MM.1S (cell line): ENCODE results near the gene VTA1.

Experiments used
- DNase-seq: peaks from one replicate; pipeline ENCODE4 v3.0.0-alpha.2; 2015
- H2AFZ ChIP-seq: fragments of 300-600 bp; sonication (generic); 2 replicates; pipeline ENCODE4 v1.6.0; 2016; ENCODE audit warnings: antibody characterized with exemption, low read length
- H3F3A ChIP-seq: fragments of 300-600 bp; sonication (generic); 2 replicates; pipeline ENCODE4 v1.6.1; 2016; ENCODE audit warnings: mild to moderate bottlenecking, antibody characterized with exemption, low read length, moderate library complexity, mixed read lengths; ENCODE audit not compliant: insufficient read depth
- H3K27ac ChIP-seq: fragments of 300-600 bp; sonication (generic); 2 replicates; pipeline ENCODE4 v1.5.1; 2016; ENCODE audit warnings: mild to moderate bottlenecking, low read length
- H3K27me3 ChIP-seq: fragments of 300-600 bp; sonication (generic); replicated peaks from 2 replicates; pipeline ENCODE4 v1.6.0; 2016; ENCODE audit warnings: low read length; ENCODE audit not compliant: insufficient read depth
- H3K36me3 ChIP-seq: fragments of 300-600 bp; sonication (generic); replicated peaks from 2 replicates; pipeline ENCODE4 v1.6.1; 2016; ENCODE audit warnings: mild to moderate bottlenecking, low read length, mixed read lengths; ENCODE audit not compliant: insufficient read depth
- H3K4me1 ChIP-seq: fragments of 300-600 bp; sonication (generic); 2 replicates; pipeline ENCODE4 v1.6.1; 2016; ENCODE audit warnings: low read length, mixed read lengths
- H3K4me2 ChIP-seq: fragments of 300-600 bp; sonication (generic); 2 replicates; pipeline ENCODE4 v1.6.0; 2016; ENCODE audit warnings: low read depth, low read length
- H3K4me3 ChIP-seq: fragments of 300-600 bp; sonication (generic); 2 replicates; pipeline ENCODE4 v1.5.1; 2016; ENCODE audit warnings: low read length, mixed read lengths
- H3K79me2 ChIP-seq: fragments of 300-600 bp; sonication (generic); 2 replicates; pipeline ENCODE4 v1.6.1; 2016; ENCODE audit warnings: mixed run types, low read length, mixed read lengths
- H3K9ac ChIP-seq: fragments of 300-600 bp; sonication (generic); 2 replicates; pipeline ENCODE4 v1.6.1; 2016; ENCODE audit warnings: low read length, mixed read lengths
- H3K9me2 ChIP-seq: fragments of 300-600 bp; sonication (generic); replicated peaks from 2 replicates; pipeline ENCODE4 v1.6.1; 2016; ENCODE audit warnings: mild to moderate bottlenecking, low read length, mixed read lengths; ENCODE audit not compliant: insufficient read depth
- H3K9me3 ChIP-seq: fragments of 300-600 bp; sonication (generic); replicated peaks from 2 replicates; pipeline ENCODE4 v1.6.1; 2016; ENCODE audit warnings: mild to moderate bottlenecking, low read length, mixed read lengths; ENCODE audit not compliant: insufficient read depth
- H4K20me1 ChIP-seq: fragments of 300-600 bp; sonication (generic); 2 replicates; pipeline ENCODE4 v1.6.1; 2016; ENCODE audit warnings: mild to moderate bottlenecking, low read length, moderate library complexity, mixed read lengths; ENCODE audit not compliant: insufficient read depth
- EZH2 ChIP-seq: fragments of 300-600 bp; sonication (generic); optimal IDR thresholded peaks from 2 replicates; pipeline ENCODE3; 2017; ENCODE audit warnings: low read depth, mild to moderate bottlenecking, antibody characterized with exemption, low read length, mixed read lengths
- EZH2phosphoT487 ChIP-seq: fragments of 300-600 bp; sonication (generic); IDR thresholded peaks from 2 replicates; pipeline ENCODE4 v1.6.1; 2018; ENCODE audit warnings: antibody characterized with exemption, low read length
- TF ChIP-seq, protein P1 (sequence below): fragments of 300-600 bp; sonication (generic); IDR thresholded peaks from 2 replicates; pipeline ENCODE4 v1.5.1; 2016; ENCODE audit warnings: antibody characterized with exemption, low read length, mixed read lengths

The VTA1 gene

DNA sequence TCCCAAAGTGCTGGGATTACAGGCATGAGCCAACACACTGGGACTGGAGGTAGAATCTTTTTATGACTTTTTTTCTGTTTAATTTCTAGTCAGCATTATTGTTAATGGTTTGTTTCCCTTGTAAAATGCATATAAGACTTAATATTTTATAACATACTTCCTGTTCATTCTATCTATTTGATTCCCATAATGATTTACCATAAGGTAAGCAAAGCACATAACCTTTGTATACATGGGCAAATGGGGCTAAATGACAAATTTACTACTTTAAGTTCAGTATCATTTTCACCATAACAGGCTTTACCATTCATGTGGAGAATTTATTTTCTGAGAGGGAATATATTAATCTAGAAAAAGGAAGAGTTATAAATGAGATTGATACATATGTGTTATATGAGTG, 24.3 kb downstream of the VTA1 start:
- Histone ChIP-seq H3K79me2 (peaks cover under 1% of the 10 kb centered on the region; the same call in 1 of the 2 replicates), H3K9ac (no peak overlapping the region), H3K9me3 (no peaks in the 10 kb centered on the region), H3K27me3 (no peaks in the 10 kb centered on the region), H3K4me1 (no peaks in the 10 kb centered on the region), H4K20me1 (no peaks in the 10 kb centered on the region), H3K9me2 (no peaks in the 10 kb centered on the region), H3K4me3 (no peak overlapping the region), H3K36me3 (no peaks in the 10 kb centered on the region; the same call in 1 of the 2 replicates), H3F3A (no peaks in the 10 kb centered on the region), H3K4me2 (no peak overlapping the region), H2AFZ (no peak overlapping the region), H3K27ac (no peak overlapping the region)
- TF ChIP-seq, protein P1, sequence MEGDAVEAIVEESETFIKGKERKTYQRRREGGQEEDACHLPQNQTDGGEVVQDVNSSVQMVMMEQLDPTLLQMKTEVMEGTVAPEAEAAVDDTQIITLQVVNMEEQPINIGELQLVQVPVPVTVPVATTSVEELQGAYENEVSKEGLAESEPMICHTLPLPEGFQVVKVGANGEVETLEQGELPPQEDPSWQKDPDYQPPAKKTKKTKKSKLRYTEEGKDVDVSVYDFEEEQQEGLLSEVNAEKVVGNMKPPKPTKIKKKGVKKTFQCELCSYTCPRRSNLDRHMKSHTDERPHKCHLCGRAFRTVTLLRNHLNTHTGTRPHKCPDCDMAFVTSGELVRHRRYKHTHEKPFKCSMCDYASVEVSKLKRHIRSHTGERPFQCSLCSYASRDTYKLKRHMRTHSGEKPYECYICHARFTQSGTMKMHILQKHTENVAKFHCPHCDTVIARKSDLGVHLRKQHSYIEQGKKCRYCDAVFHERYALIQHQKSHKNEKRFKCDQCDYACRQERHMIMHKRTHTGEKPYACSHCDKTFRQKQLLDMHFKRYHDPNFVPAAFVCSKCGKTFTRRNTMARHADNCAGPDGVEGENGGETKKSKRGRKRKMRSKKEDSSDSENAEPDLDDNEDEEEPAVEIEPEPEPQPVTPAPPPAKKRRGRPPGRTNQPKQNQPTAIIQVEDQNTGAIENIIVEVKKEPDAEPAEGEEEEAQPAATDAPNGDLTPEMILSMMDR, result no peak
- TF ChIP-seq EZH2 (no peak), EZH2phosphoT487 (no peak)
- DNase-seq, result no peak

DNA sequence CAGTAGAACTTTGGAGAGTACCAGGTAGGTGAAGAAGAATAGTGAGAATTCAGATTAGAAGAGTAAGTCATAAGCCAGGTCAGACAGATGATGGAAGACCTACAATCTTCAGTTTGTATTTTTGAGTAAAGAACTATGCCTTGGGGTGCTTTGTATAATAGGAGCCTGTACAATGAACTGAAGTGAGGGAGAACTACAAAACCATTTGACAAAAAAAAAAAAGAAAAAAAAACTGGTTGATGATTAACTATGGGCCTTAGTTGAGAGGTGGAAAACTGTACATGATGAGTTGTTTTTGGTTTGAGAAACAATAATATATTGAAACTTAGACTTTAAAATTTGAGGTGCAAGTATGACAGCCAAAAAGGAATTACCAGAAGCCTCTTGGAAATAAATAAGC, 25.7 kb downstream of the VTA1 start:
- no peak overlapping the region for H3K9ac ChIP-seq
- H3K9me2 ChIP-seq, result no peaks in the 10 kb centered on the region
- H3K27me3 ChIP-seq, result no peaks in the 10 kb centered on the region
- H4K20me1 ChIP-seq, result no peaks in the 10 kb centered on the region
- no peak overlapping the region for H2AFZ ChIP-seq
- TF ChIP-seq, protein P1, result no peak
- TF ChIP-seq EZH2 (no peak), EZH2phosphoT487 (no peak)
- H3F3A ChIP-seq, result no peaks in the 10 kb centered on the region
- no peak for DNase-seq
- no peaks in the 10 kb centered on the region for H3K79me2 ChIP-seq
- H3K4me3 ChIP-seq, result no peak overlapping the region
- peaks cover 2% of the 10 kb centered on the region for H3K36me3 ChIP-seq
- H3K4me2 ChIP-seq, result no peak overlapping the region
- H3K27ac ChIP-seq, result no peak overlapping the region
- no peaks in the 10 kb centered on the region for H3K4me1 ChIP-seq
- H3K9me3 ChIP-seq, result no peaks in the 10 kb centered on the region

DNA sequence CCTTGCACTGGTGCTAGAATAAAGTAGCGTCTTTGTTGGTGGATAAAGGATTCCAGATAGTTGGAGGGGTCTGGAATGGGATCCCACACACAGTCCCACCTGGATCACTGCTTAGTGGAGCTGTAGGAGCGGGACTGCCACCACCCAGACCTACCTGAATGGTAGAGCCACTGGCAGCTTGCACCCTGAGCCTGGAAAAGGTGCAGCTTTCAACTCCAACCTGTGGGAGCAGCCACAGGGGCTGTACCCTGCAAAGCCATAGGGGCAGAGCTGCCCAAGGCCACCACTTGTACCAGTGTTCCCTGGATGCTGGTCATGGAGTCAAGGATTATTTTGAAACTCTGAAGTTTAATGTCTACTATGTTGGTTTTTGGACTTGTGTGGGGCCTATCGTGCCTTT, 26.9 kb downstream of the VTA1 start:
- Histone ChIP-seq H3K4me1 (no peaks in the 10 kb centered on the region), H3K27me3 (no peaks in the 10 kb centered on the region), H3K9me2 (no peaks in the 10 kb centered on the region), H3K9ac (no peak overlapping the region), H3K36me3 (peaks cover 2% of the 10 kb centered on the region), H3F3A (no peaks in the 10 kb centered on the region), H3K4me2 (no peak overlapping the region), H2AFZ (no peak overlapping the region), H4K20me1 (no peaks in the 10 kb centered on the region), H3K9me3 (no peaks in the 10 kb centered on the region), H3K79me2 (no peaks in the 10 kb centered on the region), H3K4me3 (no peak overlapping the region), H3K27ac (no peak overlapping the region)
- TF ChIP-seq EZH2, result no peak
- TF ChIP-seq, protein P1, result no peak
- no peak for TF ChIP-seq EZH2phosphoT487
- DNase-seq, result no peak
